ENCODE measurements around the gene NAA11. TPM values are rescaled to one million over a fixed set of nuclear protein-coding genes. Genes with fewer than 3 reads are reported as not detected.

NAA11 gene
- total RNA-seq, result not detected in 2 replicates

GRCh38 chr4:79325864-79326328, at the start of gene NAA11:
Gene NAA11 (minus strand): TSS chr4:79326061. CDS start chr4:79325877, 184 bp downstream.

Other genes starting within 250 kb of the NAA11 start
- gene GK2, start 82.2 kb upstream of the NAA11 start, total RNA-seq, result not detected in 2 replicates

Data from cardiac atrium fibroblast (primary cell).